Fibroblast of skin of abdomen (primary cell): ENCODE measurements around the gene SFTPA2.
"Not testable (repeated sequence)": the region's sequence is repeated elsewhere in the genome, so short reads cannot be mapped to it uniquely, and the experiment has no call there.

Source experiments
- DNase-seq: peaks from one replicate; pipeline ENCODE4 v3.0.0-alpha.2; 2013

SFTPA2 gene

GRCh38 chr10:79556961-79557360 lies 3.2 kb downstream of the SFTPA2 start:
- not testable (repeated sequence) for DNase-seq

DNA sequence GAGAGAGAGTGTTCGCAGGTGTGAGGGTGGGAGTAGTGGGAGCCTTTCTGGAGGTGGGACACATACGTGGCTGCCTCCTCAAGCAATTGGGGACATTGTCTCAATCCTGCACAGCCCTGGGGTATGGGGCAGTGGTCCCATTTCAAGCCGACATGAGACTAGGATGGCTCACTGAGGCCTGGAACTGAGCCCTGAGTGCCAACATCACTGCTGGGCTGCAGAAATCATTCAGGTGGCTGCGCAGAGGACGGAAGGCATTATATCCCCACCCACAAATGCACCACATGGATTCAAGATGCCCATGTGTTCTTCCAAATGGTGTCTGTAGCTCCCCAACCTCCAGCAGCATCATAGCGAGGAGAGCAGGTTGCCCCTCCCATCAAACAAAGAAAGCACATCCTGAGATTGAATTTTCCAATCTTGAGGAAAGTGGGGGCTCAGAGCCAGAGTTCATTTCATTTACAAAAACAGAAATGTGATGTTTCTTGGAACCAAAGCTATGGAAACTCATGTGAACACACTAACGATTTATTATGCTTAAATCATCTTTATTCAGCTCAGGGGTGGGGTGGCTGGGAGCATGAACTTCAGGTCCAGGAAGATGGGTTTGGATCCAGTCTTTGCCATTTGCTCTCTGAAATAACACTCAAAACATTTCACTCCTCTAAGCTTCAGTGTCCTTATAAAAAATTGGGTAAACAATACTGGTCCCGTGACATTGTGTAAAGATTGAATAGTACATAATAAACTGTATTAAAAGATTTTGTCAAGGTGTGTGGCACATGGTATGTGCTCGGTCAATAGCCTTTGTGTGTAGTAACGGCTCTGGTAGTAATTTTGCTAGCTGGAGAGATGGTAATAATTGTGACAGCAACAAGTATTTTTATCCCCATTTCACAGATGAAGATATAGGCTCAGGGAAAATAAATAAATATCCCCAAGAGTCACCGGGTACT lies 4.6 kb downstream of the SFTPA2 start:
- no peak for DNase-seq

DNA sequence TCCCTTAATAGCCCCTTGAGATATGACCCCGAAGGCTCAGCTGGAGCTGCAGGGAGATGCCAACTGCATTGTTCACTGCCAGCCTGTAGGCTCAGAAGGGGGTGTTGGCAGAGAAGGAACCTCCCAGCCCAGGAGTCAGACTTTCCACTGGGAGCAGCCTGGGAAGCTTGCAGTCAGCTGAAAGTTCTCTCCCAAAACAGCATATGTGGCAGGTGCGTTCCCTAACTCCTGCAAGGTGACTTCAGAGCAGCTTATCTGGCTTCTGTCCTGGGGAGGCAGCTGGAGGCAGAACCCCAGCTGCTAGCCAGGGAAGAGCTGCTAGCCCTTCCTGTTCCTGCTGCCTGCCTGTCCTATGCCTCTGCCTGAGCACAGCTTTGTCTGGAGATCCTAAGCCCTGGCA lies 8.1 kb downstream of the SFTPA2 start:
- no peak for DNase-seq

GRCh38 chr10:79547973-79548372 lies 12.2 kb downstream of the SFTPA2 start:
- no peak for DNase-seq

- DNase-seq, result not testable (repeated sequence)
Measured at GRCh38 chr10:79547128-79547527, 13.1 kb downstream of the SFTPA2 start.

GRCh38 chr10:79544926-79545659 lies 15.1 kb downstream of the SFTPA2 start:
- DNase-seq, result not testable (repeated sequence)

- DNase-seq, result not testable (repeated sequence)
Measured at GRCh38 chr10:79544408-79544807, 15.8 kb downstream of the SFTPA2 start.

DNA sequence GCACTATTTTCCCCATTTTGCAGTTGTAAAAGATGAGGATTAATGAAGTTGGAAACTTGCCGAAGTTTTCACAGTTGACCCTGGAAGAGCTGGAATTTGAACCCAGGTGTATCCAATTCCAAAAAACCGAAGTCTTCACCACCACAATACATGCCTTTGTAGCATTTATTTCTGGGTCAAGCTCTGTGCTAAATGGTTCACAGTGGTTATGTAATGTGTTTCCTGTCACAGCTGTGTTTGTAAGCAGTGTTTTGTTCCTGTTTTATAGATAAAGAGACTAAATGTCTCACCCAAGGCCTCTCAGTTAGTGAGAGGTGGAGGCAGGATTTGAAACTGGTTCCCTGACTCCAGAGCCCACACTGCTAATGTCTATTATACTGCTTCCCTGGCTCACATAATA lies 17.6 kb downstream of the SFTPA2 start:
- DNase-seq, result no peak

DNA sequence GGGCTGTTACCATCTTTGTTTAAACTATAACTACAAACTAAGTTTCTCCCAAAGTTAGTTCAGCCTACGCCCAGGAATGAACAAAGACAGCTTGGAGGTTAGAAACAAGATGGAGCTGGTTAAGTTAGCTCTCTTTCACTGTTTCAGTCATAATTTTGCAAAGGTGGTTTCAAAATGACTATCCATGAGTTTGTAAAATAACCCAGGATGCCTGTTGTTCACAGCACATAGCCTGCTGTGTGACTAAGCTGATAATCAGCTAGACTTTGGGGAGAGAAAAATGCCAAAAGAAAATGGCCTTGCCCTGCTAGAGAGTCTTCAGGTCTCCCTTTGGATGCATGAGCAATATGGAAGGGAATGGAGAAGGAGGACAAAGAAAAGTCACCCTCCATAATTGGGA lies 19.3 kb downstream of the SFTPA2 start:
- DNase-seq, result peak; percentile 18

- not testable (repeated sequence) for DNase-seq
Measured at GRCh38 chr10:79538311-79538710, 21.9 kb downstream of the SFTPA2 start.

DNA sequence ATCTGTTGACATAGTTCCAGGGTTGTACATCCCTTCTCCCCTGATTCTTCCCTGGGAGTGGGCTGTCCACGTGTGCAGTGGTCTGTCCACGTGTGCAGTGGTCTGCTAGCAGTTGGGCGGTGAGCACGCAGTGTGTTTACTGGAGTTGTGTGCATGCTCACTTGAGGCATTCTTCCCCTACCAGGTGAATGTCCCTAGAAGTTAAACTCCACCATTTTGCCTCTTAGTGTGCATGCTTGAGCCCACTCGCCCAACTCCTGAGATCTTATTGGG lies 26.4 kb downstream of the SFTPA2 start:
- not testable (repeated sequence) for DNase-seq

- peak; percentile 50 for DNase-seq
Measured at GRCh38 chr10:79533142-79533902, 26.9 kb downstream of the SFTPA2 start.

DNA sequence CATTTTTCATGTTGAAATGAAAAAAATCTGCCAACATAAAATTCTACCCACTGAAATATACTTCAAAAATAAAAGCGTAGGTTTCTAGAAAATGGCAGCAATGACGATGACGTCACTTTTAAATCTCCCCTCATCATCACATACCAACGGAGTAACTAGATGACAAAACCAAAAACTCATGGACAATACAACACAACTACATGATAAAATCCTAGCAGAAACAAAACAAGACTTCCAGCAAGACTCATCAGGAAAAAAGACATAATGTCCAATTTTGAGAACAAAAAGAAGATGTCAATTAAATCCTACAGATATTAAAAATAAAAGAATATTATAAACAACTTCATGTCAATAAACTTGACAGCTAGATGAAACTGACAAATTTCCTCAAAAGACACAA lies 31.9 kb downstream of the SFTPA2 start:
- DNase-seq, result not testable (repeated sequence)

- not testable (repeated sequence) for DNase-seq
Measured at GRCh38 chr10:79525049-79525710, 35.0 kb downstream of the SFTPA2 start.

- DNase-seq, result not testable (repeated sequence)
Measured at GRCh38 chr10:79523157-79523853, 36.9 kb downstream of the SFTPA2 start.

- not testable (repeated sequence) for DNase-seq
Measured at GRCh38 chr10:79522464-79522863, 37.7 kb downstream of the SFTPA2 start.

DNA sequence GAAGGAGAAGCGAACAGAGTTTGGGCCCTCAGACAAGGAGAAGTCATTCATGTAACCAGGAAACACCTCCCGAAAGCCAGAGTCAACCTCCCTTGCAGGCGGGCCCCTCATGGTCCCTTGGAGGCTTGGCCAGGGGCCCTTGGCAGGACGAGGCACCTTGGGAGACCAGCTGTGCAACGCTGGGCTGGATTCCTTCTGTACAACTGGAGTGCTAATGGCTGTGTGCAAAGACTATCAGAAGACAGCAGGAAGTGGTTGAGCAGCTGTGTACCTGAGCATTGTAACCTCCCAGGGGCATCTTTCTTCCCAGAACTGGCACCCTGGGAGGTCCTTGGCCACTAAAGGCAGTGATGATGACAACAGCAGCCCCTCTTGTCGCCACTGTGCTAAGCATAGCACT lies 38.5 kb downstream of the SFTPA2 start:
- not testable (repeated sequence) for DNase-seq

- DNase-seq, result not testable (repeated sequence)
Measured at GRCh38 chr10:79517567-79517966, 42.6 kb downstream of the SFTPA2 start.

GRCh38 chr10:79516532-79517205 lies 43.5 kb downstream of the SFTPA2 start:
- DNase-seq, result peak; percentile 19

DNA sequence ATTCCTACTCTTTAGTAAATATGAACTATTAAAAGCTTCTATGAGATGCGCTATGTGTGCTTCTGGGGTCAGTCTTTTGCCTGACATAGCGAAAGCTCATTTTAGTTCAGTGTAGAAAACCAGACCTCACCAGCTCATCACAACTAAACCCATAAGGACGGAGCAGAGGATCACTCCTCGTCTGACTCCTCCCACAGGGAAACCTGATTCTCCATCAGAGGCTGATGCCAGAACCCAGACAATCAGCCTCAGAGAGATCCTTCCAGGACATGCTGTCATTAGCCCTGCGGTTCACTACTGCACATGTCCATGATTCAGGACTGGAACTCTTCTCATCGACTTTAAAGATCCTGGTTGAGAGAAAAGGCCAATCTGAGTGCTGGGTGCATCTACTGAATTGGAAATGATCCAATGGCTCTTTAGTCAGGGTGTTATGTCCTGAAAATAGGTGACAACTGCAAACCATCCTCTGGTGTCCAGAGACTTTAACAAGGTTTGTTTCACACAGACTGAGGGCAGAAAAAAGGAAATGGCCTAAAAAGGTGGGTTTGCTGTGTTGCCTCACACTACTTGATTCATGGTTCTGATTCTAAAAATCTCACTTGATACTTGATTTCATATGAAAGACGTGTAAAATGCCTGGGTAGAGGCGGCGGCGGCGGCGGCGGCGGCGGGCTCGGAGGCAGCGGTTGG lies 48.2 kb downstream of the SFTPA2 start, which contains the start of gene EIF5AL1:
TSS of gene EIF5AL1 (plus strand) at position 643 of the 693 bp plus-strand sequence. CDS start 117 bp downstream, outside the sequence.
- DNase-seq, result peak; percentile 44
